Uterus (tissue), 2 donors: Measurements from ENCODE around the gene FRRS1L.

Source experiments
- POLR2A ChIP-seq, 2 donors: fragments of 450-650 bp; IDR thresholded peaks; one replicate each; pipeline ENCODE4 v1.6.1; 2016; ENCODE audit warnings: antibody characterized with exemption in 2 of 2, mild to moderate bottlenecking in 1 of 2, moderate library complexity in 1 of 2
- TF ChIP-seq, protein P1 (sequence below), 4 experiments: fragments of 200-600 bp in 2 of 4; fragments of 450-650 bp in 2 of 4; sonication (generic) in 2 of 4; IDR thresholded peaks; one replicate each; pipeline ENCODE4 v1.5.1; 2016 to 2019; ENCODE audit warnings: antibody characterized with exemption in 4 of 4, mild to moderate bottlenecking in 2 of 4, moderate library complexity in 1 of 4

DNA sequence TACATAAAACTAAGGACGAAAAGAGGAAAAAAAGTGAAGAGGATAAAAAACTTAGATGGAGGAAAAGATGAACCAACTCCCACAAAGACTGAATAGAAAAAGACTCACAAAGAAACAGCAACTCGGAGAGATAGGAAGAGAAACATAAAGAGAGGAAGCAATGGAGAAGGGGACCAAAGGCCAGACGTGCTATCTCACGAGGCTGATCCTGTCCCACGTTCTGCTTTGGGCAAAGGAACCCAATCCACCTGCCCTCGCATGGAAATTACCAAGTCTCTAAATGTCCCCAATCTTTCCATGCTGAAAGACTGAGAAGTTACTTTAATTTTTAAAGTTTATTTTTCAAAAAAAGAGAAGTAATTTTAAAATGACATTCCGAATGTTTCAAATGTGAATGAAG lies 83.9 kb downstream of the FRRS1L start:
- TF ChIP-seq, protein P1, sequence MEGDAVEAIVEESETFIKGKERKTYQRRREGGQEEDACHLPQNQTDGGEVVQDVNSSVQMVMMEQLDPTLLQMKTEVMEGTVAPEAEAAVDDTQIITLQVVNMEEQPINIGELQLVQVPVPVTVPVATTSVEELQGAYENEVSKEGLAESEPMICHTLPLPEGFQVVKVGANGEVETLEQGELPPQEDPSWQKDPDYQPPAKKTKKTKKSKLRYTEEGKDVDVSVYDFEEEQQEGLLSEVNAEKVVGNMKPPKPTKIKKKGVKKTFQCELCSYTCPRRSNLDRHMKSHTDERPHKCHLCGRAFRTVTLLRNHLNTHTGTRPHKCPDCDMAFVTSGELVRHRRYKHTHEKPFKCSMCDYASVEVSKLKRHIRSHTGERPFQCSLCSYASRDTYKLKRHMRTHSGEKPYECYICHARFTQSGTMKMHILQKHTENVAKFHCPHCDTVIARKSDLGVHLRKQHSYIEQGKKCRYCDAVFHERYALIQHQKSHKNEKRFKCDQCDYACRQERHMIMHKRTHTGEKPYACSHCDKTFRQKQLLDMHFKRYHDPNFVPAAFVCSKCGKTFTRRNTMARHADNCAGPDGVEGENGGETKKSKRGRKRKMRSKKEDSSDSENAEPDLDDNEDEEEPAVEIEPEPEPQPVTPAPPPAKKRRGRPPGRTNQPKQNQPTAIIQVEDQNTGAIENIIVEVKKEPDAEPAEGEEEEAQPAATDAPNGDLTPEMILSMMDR (IDR thresholded peaks at IDR 0.05) = no peak
- no peak for TF ChIP-seq POLR2A (IDR thresholded peaks at IDR 0.05)
